GM18511 (cell line): ENCODE data around the gene GABBR1.

Experiments used
- ATAC-seq: cut with Tn5 transposase; IDR thresholded peaks from one replicate; pipeline ENCODE4 v1.9.1; 2021; ENCODE audit warnings: mild to moderate bottlenecking, moderate library complexity; ENCODE audit not compliant: unreplicated experiment

The GABBR1 gene

DNA sequence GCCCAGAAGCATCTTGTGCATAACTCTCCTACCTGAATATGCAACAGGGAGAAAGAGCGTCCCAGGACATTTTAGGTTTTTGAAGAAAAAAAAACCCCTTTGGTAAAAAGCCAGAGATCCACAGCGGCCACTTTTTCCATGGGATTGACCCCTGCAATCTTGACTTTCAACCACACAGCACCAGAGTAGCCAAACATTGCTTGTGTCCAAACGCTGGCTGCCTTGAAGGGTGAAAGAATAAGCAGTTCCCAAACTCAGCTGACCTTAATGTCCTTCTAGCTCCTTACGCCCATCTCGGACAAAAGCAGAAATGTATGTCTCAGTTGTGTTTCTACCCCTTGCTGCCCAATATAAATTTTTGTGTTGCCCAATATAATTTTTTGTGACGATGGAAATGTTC, 22.7 kb upstream of the GABBR1 start:
- ATAC-seq: no peak

DNA sequence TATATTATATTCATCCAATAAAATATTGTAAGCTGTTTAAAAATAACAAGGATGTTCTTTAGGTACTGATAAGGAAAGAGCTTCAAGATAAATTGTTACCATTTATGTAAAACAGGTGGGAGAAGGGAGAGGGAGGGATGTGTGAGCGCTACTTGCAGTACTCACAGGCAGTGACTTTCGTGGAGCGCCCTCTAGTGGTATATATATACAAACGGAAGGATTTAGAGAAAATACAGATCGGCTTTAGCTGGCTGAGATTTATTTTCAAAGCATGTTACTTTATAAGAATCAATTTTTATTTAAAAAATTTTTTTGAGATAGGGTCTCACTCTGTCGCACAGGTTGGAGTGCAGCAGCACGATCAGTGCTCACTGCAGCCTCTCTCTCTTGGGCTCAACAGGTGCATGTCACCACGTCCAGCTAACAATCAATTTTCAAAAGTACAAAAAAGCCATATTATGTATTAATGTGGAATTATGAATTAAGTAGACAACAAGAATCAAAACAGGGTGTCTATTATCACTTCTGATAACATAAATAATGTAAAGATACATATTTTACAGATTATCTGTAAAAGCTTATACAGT, 20.6 kb upstream of the GABBR1 start:
- no peak for ATAC-seq

DNA sequence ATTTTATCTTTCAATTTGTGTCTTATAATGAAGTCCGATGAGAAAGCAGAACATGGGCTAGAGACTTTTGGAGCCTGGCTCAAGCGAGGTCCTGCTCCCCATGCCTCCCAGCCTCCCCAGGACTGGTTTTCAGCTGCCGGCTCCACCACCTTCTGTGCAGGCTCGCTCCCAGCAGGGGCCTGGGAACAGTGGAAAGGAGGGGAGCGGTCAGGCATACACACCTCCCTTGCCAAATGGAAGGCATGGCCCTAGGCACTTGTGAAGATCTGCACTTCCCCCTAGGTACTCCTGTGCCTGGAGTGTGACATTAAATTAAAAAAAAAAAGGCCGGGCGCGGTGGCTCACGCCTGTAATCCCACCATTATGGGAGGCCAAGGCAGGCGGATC, 19.2 kb upstream of the GABBR1 start:
- no peak for ATAC-seq

DNA sequence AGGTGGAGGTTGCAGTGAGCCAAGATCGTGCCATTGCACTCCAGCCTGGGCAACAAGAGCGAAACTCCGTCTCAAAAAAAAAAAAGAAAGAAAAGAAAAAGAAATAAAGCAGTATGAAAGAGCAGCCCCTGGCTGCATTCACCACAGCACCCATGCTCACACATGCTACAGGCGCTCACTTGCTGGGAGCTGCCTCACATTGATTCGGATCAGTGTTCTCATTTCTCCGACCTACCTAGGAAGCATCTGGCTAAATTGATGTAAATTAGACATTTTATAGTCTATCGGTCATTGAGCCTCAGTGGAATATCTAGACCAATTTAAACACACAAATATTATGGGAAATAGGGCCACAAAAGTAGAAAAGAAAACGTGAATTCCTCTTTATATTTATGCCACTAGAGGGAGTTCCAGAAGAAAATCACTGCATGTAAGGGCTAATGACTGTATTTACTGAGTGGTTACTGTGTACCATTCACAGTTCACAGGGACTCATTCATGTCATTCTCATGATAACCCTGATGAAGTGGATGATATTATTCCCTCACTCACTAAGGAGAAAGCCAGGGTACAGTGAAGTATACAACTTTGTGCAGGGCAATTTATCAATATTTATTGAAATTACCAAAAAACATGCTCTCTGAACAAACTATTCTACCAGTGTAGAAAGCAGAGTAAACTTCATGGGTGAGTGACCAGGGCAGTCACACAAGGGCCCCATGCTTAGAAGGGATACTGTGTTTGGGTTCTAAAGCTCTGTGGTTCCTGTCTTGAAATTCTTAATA, 18.6 kb upstream of the GABBR1 start:
- ATAC-seq: no peak

DNA sequence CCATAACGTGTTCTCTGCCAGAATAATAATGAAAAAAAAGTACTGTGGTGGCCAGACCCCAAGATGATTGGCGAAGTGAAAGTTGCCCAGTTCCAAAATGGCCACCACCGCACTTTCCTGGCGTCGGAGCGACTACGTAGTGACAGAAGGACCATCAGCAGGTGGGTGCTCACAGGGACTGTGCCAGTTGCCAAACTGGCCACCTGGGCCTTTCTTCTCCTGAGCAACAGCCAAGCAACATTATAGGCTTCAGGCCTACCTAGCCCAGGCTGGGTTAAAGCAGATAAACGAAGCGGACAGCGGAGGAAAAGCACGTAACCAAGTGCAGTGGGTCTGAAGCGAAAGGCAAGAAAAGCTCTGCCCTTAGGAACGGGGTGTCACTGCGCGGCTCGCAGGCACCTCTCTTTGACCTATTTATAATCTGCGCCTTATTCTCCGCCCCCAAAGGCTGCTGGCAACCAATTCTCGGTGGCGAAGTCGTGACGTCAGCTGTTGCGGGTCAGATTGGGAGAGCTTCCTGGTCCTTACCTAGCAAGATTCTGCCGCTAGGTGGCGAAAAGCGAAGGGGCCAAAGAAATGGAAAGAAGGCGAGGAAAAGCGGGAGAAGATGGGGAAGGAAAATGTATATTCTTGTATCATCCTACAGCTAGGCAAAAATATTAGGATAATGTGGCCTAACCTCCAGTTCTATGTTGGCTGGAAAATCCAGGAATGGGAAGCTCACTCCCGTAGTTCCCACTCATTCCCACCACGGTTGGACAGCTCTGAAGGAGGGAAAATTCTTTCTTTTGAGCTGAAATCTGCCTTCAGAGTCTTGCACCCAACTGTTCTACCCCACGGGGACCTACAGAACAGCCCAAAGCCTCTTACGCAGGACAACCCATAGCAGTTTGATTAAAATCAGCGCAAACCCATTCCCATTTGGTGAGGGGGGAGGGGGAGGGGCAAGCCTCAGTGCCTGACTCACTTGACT, 17.0 kb upstream of the GABBR1 start:
- ATAC-seq: peak; percentile 94

DNA sequence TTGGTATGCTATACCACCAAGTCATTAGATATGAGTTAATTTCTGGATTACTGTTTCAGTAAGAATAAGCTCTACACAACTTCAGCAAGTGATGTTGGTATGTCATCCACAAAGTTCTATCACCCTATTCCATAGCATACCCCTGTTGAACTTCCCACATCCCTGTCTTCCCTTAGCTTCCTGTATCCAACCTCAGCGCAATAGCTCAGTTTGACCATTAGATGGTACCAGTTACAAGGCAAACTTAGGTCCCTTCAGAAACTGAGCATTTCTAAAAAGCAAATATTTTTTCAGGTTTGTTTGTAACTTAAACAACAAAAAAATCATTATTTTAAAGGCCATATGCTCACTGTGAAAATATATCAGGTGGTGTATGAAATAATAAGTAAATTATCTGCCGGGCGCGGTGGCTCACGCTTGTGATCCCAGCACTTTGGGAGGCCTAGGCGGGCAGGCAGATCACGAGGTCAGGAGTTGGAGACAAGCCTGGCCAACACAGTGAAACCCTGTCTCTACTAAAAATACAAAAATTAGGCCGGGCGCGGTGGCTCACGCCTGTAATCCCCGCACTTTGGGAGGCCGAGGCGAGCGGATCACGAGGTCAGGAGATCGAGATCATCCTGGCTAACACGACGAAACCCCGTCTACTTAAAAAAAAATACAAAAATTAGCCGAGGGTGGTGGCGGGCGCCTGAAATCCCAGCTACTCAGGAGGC, 15.1 kb upstream of the GABBR1 start:
- no peak for ATAC-seq

DNA sequence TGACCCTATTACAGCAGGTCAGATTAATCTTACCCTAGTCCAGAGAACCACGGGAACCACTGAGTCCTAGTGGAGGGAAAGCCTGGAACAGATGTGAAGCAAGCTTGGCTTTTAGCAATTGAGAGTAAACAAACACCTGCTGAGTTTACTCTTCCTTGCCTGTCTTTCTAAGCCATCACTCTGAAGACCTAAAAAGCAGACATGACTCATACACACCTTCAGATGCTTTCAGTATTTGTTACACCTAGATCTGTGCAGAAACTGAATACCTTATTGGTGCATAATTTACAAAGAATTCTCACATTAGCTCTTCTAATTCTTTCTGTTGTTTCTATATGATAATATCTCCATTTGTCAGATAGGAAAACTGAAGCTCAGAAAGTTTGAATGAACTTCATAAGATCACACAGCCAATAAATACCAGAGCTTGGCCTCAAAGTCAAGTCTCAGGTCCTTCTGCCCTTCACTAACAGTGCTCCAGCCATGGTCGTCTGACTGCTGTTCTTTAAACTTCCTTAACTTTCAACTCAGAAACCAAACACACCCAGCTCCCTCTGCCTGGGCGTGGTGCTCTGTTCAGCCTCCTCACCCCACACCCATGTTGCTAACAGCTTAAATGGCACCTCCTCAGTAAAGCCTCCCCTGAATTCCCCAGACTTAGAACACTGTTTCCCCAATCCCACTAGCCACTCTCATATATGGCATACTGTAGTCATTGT, 8.6 kb upstream of the GABBR1 start:
- no peak for ATAC-seq

DNA sequence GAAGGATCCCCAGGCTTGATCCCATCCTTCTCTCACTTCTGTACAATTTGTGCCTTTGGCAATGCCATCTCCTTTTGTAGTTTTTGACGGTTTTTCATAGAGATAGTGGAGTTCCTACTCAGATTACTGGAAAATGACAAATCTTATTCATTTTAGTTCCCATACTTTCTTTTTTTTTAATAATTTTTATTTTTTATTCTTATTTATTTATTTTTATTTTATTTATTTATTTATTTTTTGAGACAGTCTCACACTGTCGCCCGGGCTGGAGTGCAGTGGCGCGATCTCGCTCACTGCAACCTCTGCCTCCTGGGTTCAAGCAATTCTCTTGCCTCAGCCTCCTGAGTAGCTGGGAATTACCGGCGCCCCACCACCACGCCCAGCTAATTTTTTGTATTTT, 4.3 kb upstream of the GABBR1 start:
- no peak for ATAC-seq

DNA sequence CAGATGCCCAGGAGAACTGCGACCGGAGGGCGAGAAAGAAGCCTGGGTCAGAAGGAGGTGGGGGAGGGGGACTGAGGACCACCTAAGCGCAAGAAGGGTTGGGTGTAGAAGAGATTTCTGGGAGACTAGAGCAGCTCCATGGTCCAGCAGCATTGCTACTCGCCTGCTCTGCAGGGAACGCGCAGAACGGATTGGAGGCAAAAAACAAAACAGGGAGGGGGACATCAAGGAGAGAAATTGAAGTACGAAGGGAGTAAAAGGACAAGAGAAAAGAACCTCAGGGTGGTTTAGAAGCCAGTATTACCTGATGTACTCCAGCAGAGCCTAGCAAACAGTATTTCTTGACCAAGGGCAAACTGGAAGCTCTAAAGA, 537 bp upstream of the GABBR1 start:
- ATAC-seq: no peak

DNA sequence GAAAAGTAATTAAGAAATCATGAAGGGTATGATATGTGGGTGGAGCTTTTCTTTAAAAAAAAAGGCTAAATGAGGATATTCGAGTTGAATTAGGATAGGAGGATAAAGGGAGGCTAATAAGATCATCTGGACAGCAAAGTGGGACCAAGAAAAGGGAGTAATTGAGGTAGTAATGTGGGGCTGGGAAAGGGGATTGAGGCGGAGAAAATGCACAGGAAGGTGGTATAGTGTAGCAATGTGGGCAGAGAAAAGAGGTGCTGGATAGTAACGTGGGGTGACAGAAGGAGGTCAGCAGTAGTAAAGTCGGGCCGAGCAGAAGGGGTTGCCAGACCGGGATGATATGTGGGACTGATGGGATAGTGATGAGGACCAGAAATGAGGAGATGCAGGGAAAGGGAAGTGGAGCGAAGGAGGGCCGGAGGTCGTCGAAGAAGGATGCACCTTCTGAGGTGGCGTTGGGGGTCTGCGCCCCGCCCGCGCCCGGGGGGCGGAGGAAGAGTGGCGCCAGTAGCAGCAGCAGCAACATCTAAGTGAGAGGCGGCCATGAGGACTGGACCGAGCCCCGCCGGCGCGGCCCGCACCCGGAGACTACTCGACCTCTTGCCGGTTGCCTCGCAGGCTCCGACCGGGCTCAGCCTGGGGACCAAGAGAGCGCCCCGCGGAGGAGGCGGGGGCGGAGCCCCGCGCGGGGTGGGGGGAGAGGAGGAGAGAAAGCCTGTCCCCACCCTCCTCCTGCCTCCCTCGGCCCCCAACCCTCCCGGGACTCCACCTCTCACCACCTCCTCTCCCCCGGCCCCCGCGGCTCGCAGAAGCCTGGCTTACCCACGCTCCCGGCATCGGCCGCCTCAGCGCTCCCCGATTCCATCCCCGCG, 887 bp downstream of the GABBR1 start:
- ATAC-seq: peak; percentile 29

DNA sequence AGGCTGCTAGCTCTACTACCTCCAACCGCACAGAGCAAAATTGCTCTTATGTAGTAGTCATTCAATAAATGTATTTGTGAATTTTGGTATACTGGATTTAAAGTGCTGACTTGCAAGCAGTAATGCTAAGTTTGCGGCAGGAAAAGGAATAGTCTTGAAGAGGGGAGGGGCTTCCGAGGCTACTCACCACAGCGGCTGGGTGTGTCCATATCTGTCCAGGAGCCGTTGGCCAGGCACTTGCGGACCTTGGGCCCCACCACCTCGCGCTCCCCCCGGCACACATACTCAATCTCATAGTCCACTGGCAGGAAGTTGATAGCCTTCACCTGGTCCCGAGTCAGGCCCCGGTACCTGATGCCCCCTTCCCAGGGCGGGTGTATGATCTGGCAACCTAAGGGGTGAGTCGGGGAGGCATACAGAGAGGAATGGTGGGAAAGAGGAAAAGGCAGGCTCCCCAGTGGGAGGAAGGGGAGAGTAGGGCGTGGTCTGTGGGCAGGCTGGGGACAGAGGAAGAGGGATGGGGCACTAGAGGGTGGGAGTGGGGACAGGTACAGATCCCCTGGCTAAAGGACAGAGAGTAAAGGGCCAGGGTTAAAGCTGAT, 1.7 kb downstream of the GABBR1 start:
- ATAC-seq: no peak

DNA sequence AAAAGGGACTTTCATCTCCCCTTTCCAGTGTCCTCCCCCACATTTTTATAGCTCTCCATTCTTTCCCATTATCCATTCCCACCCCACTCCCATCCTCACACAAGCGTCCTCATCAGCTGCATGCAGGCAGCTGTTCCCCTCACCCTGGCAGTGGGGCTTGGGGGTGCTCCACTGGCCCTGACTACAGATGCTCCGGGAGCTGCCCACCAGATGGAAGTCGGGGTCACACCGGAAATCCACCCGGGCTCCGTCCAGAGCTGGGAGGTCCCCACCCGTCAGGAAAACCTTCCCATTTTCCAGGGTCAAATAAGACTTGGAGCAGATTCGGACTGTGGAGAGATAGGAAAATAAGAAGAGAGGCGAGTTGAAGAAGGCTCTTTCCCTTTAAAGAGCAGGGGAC, 2.7 kb downstream of the GABBR1 start:
- ATAC-seq: no peak

DNA sequence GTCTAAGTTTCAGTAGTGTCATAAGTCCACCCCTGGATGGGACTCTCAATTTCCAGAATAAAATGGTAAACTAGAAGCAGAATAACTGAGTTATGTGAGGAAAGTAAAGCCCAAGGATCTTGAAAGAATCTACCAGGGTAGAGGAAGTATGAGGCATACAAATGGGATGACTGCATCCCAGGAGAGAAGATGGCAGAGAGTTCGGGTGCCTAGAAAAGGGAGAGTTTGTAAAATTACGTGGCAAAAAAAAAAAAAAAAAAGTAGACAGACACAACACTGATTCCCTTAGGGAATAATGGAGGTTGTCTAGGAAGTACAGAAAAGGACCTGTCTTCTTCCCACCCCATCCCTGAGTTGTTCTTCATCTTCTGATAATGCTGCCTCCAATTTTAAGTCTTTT, 3.4 kb downstream of the GABBR1 start:
- no peak for ATAC-seq

DNA sequence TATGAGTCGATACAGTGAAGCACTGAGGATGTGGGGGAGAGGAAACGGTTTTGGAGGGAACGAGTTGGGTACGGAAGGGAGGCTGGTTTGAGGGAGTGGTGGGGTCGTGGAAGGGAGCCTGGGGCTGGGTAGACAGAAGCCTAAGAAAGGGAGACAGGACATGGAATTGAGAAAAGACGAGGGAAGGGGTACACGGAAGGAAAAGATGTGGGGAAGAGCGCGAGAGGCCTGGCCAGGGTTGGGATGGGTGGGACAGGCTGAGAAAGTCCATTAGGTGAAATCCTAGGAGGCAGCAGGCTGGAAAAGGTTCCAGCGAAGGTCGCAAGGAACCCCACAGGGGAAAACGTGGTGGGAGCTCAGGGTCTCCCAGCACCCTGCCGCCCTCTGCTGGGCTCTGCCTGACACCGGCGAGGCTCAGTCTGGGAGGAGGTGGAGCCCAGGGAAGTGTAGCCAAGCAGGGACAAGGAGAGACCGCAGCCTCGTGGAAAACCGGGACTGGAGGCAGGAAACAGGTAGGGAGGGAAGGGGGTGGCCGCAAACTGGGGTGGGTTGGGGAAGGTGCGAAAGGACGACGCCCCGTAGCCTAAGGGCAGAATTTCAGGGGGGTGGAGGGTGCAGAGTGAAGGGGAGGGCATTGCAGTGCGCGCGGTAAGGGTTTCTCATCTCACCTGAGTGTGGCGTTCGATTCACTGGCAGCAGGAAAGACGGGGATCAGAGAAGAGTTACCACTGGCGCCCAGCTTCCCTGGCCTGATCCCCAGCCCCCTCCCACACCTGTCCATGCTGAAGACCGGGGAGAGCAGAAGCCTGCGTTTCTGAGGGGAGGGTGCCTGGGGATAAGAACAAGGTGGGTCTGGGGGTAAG, 4.3 kb downstream of the GABBR1 start:
- peak; percentile 39 for ATAC-seq

DNA sequence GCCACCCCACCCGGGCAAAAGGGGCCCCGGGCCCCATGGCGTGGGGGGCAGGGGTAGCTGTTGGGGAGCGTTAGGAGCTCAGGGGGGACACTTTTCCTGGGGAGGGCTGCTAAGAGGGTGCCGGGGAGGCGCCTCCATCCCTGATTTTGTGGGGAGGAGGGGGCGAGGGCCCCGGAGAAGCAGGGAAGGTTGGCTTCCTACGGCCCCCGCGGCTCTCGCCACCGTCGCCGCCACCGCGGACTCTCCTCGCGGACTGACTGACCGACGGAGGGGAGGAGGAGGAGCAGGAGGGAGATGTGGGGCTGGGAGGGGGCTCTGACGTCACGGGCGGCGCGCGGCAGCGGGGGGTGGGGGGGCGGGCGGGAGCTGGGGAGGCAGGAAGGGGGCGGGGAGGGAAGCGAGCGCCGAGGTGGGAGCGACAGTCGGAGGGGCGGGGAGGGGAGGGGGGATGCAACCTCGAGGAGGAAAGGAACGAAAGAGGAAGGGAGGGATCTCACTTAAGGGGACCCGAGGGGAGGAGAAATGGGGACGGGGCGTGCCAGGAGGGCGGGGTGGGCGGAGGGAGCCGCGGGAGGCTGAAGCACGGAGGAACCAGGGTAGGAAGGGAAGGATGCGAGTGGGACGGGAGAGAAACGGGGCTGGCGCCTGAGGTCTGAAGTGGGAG, 5.1 kb downstream of the GABBR1 start:
- no peak for ATAC-seq

DNA sequence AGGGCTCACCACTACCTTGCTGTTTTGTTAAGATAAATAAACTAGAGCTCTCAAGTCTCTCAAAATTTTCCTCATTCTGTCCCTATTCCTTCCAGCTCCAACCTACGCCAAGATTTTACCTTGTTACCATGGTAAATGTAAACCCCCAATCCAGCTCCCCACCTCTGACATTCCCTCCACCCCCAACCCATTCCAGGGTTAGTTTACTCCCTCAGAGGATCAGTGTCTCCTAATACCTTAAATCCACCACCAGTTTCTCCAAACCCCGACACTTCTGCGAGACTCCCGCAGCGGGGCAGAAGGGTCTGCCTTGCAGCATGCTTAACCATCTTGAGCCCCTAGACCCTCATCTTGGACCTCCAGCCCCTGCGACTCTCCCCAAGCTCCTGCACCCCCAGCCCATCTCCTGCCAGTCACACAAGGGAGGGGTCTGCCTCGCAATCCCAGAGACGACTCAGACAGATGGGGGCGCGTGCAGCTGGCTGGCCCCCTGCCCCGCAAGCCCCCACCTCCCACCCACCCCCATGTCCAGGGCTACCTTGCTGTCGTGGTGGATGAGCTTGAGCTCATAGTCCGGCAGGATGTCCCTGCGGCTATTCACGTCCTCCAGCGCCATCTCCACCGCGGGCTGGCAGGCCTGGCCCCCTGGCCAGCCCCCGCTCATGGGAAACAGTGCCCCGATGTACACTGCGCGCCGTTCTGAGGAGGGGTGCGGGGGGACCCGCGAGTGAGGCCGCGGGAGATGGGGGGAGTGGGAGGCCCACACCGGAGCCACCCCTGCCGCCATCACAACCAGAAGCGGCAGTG, 5.8 kb downstream of the GABBR1 start:
- no peak for ATAC-seq
